Ishikawa (cell line): ENCODE measurements around the gene MSH5.

ENCODE experiments used
- CEBPB ChIP-seq: IDR thresholded peaks from 2 replicates; pipeline ENCODE4 v1.6.1; 2012
- CREB1 ChIP-seq: IDR thresholded peaks from 2 replicates; pipeline ENCODE4 v1.6.1; 2012; ENCODE audit warnings: low read depth
- EGR1 ChIP-seq: IDR thresholded peaks from 2 replicates; pipeline ENCODE4 v1.6.1; 2012
- EP300 ChIP-seq: IDR thresholded peaks from 2 replicates; pipeline ENCODE4 v1.6.1; 2012; ENCODE audit warnings: borderline replicate concordance
- FOXM1 ChIP-seq: IDR thresholded peaks from 2 replicates; pipeline ENCODE4 v1.6.1; 2012; ENCODE audit warnings: low read depth, borderline replicate concordance
- MAX ChIP-seq: IDR thresholded peaks from 2 replicates; pipeline ENCODE4 v1.6.1; 2012
- NFIC ChIP-seq: IDR thresholded peaks from 2 replicates; pipeline ENCODE4 v1.6.1; 2012
- RAD21 ChIP-seq: IDR thresholded peaks from 2 replicates; pipeline ENCODE4 v1.6.1; 2012; ENCODE audit warnings: low read depth
- REST ChIP-seq: IDR thresholded peaks from 2 replicates; pipeline ENCODE4 v1.6.1; 2012; ENCODE audit warnings: low read depth, mild to moderate bottlenecking
- TAF1 ChIP-seq: IDR thresholded peaks from 2 replicates; pipeline ENCODE4 v1.6.1; 2012; ENCODE audit warnings: low read depth, mild to moderate bottlenecking
- TCF12 ChIP-seq: IDR thresholded peaks from 2 replicates; pipeline ENCODE4 v1.6.1; 2012; ENCODE audit warnings: low read depth
- TEAD4 ChIP-seq: IDR thresholded peaks from 2 replicates; pipeline ENCODE4 v1.6.1; 2012
- USF1 ChIP-seq: IDR thresholded peaks from 2 replicates; pipeline ENCODE4 v1.6.1; 2012
- YY1 ChIP-seq: IDR thresholded peaks from 2 replicates; pipeline ENCODE4 v1.6.1; 2012; ENCODE audit warnings: low read depth
- ZBTB7A ChIP-seq: IDR thresholded peaks from 2 replicates; pipeline ENCODE4 v1.6.1; 2012; ENCODE audit warnings: low read depth

MSH5 gene

GRCh38 chr6:31727717-31728671 is 11.8 kb upstream of the MSH5 start:
- no peak for TF ChIP-seq CEBPB
- TF ChIP-seq CREB1, result no peak
- no peak for TF ChIP-seq TEAD4
- no peak for TF ChIP-seq TCF12
- TF ChIP-seq FOXM1, result no peak
- TF ChIP-seq ZBTB7A, result no peak
- TF ChIP-seq EP300, result no peak
- no peak for TF ChIP-seq TAF1
- no peak for TF ChIP-seq REST
- TF ChIP-seq RAD21, result no peak
- no peak for TF ChIP-seq NFIC

DNA sequence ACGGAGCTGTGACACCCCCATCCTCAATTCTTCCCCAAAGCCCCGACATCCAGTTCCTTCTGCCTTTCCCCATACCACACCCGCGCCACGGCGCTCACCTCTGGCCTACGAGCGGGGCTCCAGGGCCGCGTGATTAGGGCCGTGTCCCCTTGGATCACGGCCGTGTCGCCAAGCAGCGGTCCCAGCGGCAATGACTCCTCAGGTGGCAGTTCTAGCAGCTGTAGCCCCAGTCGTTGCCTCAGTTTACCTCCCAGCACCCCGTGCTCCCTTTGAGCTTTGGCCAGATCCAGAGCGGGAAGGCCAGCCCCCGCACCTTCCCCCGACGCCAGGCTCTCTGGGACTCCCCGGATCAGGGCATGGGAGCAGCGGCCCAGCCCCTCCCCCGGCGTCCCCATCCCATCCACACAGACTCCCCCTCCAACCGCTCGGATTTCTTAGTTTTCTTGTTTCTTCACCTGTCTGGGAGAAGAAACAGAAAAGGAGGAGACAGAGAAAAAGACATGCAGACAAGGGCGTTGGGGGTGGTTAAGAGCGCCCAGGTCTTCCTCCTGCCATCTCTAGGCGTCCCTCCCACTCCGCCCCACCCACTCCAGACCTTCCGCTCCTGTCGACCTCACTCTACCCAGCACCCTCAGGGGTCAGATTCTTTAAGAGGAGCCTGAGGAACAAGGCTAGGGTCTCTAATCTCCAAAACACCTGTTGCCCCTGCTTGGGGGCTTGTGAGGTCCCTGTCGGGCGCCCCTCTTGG is 10.9 kb upstream of the MSH5 start, which contains the start of gene DDAH2:
DDAH2 (minus strand) TSS at position 533 of the 748 bp plus-strand sequence; CDS start at position 395, 138 bp downstream.
- TF ChIP-seq ZBTB7A (peak; percentile 93), TAF1 (no peak)

DNA sequence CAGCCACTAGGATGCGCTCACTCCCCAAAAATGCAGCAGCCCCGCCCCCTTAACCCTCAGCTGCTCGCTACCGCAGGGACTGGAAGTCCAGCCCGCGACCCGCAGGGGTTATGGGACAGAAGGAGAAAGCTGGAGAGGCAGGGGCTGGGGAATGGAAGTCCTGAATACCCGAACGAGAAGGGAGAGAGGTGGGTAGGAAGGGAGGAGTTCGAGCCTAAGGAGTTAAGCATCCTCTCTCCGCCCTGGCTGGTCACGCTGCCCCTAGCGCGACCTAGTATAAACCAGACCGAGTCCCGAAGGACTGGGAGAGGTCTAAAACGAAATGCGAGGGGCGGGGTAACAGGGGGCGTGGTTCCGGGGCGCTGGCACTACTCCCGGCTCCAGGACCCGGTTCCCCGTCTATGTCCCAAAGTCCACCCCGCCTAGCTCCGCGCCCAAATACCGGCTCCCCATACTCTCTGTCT is 10.3 kb upstream of the MSH5 start:
- peak; percentile 67 for TF ChIP-seq RAD21
- TF ChIP-seq EGR1, result no peak
- peak; percentile 68 for TF ChIP-seq TEAD4
- no peak for TF ChIP-seq CEBPB
- TF ChIP-seq MAX, result peak; percentile 52; the same call in 1 of the 2 replicates
- TF ChIP-seq USF1, result peak; percentile 36; the same call in 1 of the 2 replicates
- TF ChIP-seq ZBTB7A, result no peak
- TF ChIP-seq FOXM1, result no peak
- no peak for TF ChIP-seq NFIC
- peak; percentile 40; the same call in 1 of the 2 replicates for TF ChIP-seq TAF1

- no peak for TF ChIP-seq CEBPB
- TF ChIP-seq USF1, result no peak
- peak; percentile 34; the same call in 1 of the 2 replicates for TF ChIP-seq EP300
- TF ChIP-seq NFIC, result peak; percentile 26
- peak; percentile 33; the same call in 1 of the 2 replicates for TF ChIP-seq ZBTB7A
- no peak for TF ChIP-seq EGR1
- TF ChIP-seq TAF1, result peak; percentile 43; the same call in 1 of the 2 replicates
- no peak for TF ChIP-seq FOXM1
- TF ChIP-seq REST, result no peak
- 0 out of 2 replicates have a peak, but pooled peaks have one; percentile 28 for TF ChIP-seq YY1
- peak; percentile 37 for TF ChIP-seq TEAD4
- no peak; the same call in 1 of the 2 replicates for TF ChIP-seq TCF12
- TF ChIP-seq MAX, result 0 out of 2 replicates have a peak, but pooled peaks have one; percentile 10
- no peak for TF ChIP-seq CREB1
- TF ChIP-seq RAD21, result no peak; the same call in 1 of the 2 replicates
Observed at GRCh38 chr6:31729979-31730630, 9.7 kb upstream of the MSH5 start.

DNA sequence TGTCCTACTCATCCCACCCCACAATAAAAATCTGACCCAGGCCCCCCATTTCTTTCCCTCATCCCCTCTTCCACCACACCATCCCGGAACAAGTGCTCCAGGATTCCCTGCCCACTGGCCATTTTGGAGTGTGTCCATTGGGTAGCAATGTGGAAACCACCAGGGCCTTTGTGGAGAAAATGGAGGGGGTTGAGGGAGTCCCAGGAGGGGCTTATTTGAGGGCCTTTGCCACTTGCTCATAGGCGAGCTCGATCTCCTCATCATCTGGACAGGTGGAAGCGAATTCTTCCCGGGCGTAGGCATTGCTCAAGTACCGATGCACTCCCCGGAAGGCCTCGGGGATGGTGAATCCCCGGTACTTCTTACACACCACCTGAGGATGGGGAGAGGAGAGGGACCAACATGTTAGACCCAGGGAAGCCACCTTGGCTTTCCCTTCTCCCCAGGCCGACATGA is 9.1 kb upstream of the MSH5 start:
- TF ChIP-seq YY1 (no peak), TAF1 (no peak), ZBTB7A (no peak), TCF12 (no peak), NFIC (no peak), CEBPB (no peak), REST (no peak), FOXM1 (no peak), USF1 (no peak), RAD21 (no peak)
